Natural killer cell (primary cell): Measurements from ENCODE around the gene POLD4. TPM values are rescaled to one million over a fixed set of nuclear protein-coding genes. Genes with fewer than 3 reads are reported as not detected.
A peak's percentile ranks its signal among the peaks of the same experiment; 100 is the strongest.

Experiments used
- ATAC-seq, 3 donors: fragments of 150-1000 bp in 2 of 3; fragments of 200-7000 bp in 1 of 3; cut with Tn5 transposase; 1 replicate in 1 of 3; 2 replicates in 2 of 3; pipeline ENCODE4 v1.10.0; 2021; ENCODE audit warnings: mild to moderate bottlenecking in 2 of 3, moderate library complexity in 2 of 3
- DNase-seq, 2 donors: peaks; one replicate each; pipeline versions ENCODE4 v3.0.0 to v3.0.0-alpha.2; 2013 to 2021; ENCODE audit warnings: mixed read lengths in 1 of 2
- H3K27ac ChIP-seq: one replicate; pipeline ENCODE4 v1.5.1; 2013; ENCODE audit warnings: mild to moderate bottlenecking, low read length
- H3K27me3 ChIP-seq: one replicate; pipeline ENCODE4 v1.6.1; 2013; ENCODE audit warnings: low read length; ENCODE audit not compliant: control insufficient read depth, insufficient read depth
- H3K36me3 ChIP-seq: one replicate; pipeline ENCODE4 v1.6.1; 2013; ENCODE audit warnings: low read length; ENCODE audit not compliant: control insufficient read depth, insufficient read depth
- H3K4me1 ChIP-seq: one replicate; pipeline ENCODE4 v1.6.1; 2013; ENCODE audit warnings: low read length; ENCODE audit not compliant: control insufficient read depth, insufficient read depth
- H3K4me3 ChIP-seq: one replicate; pipeline ENCODE4 v1.5.1; 2013; ENCODE audit warnings: low read length
- H3K9me3 ChIP-seq: one replicate; pipeline ENCODE4 v1.6.1; 2013; ENCODE audit warnings: low read length; ENCODE audit not compliant: control insufficient read depth, insufficient read depth
- H3K27ac Mint-ChIP-seq, 2 donors: one replicate each; pipeline ENCODE4 v1.8.0; 2022; ENCODE audit warnings: mild to moderate bottlenecking in 2 of 2, mixed read lengths in 2 of 2, moderate library complexity in 1 of 2
- H3K27me3 Mint-ChIP-seq, 2 donors: one replicate each; pipeline ENCODE4 v1.8.0; 2022; ENCODE audit warnings: low read depth in 2 of 2, mixed read lengths in 2 of 2
- H3K36me3 Mint-ChIP-seq: one replicate; pipeline ENCODE4 v1.8.0; 2022; ENCODE audit warnings: mixed read lengths
- H3K4me1 Mint-ChIP-seq, 2 donors: one replicate each; pipeline ENCODE4 v1.8.0; 2022; ENCODE audit warnings: mixed read lengths in 2 of 2
- H3K4me3 Mint-ChIP-seq: one replicate; pipeline ENCODE4 v1.8.0; 2022; ENCODE audit warnings: mild to moderate bottlenecking, moderate library complexity, mixed read lengths
- H3K9me3 Mint-ChIP-seq, 2 donors: one replicate each; pipeline ENCODE4 v1.8.0; 2022; ENCODE audit warnings: mixed read lengths in 2 of 2
- CTCF ChIP-seq: fragments of 200-600 bp; IDR thresholded peaks from one replicate; pipeline ENCODE4 v1.8.0; 2022; ENCODE audit warnings: antibody characterized with exemption
- WGBS: methylation state at CpG from one replicate; pipeline ENCODE4 v1.1.7; 2013; ENCODE audit warnings: missing lambda C conversion rate; ENCODE audit not compliant: insufficient coverage; 5-methylcytosine and 5-hydroxymethylcytosine counted together
- intact Hi-C: fragments of 100-400 bp; cut with micrococcal nuclease; formaldehyde crosslinking; loops from one replicate; pipeline ENCODE4 v1.14.2; 2022
- total RNA-seq, 4 donors: library from RNA; stranded (reverse); fragments of 120-200 nt in 1 of 4; gene quantifications; one replicate each; pipeline versions ENCODE4 v1.2.3 to v1.2.4, GENCODE V29; 2013 to 2022

The POLD4 gene
- total RNA-seq, 3 donors from 2014 or later (not counting 1 experiment from before 2014, with no cell fraction given): 45.8 to 63.7 (median 60.5) TPM

DNA sequence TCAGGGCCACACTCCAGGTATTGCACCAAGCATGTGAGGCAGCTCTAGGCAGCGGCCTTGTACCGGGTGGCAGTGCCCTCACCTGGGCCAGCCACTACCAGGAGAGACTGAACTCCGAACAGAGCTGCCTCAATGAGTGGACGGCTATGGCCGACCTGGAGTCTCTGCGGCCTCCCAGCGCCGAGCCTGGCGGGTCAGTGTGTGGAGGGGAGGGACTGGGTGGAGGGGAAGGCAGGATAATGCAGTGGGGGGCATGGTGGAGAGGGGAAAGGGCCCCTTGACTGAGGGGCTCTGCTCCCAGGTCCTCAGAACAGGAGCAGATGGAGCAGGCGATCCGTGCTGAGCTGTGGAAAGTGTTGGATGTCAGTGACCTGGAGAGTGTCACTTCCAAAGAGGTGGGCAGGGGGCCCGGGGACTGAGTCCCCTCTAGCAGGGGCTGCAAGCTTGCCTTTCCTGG is 45.8 kb downstream of the POLD4 start:
- intact Hi-C loops: no loop called here
- H3K4me3 ChIP-seq: no peak overlapping the region
- Mint-ChIP-seq H3K27ac (no peak overlapping the region), H3K36me3 (no peaks in the 10 kb centered on the region), H3K27me3 (no peaks in the 10 kb centered on the region), H3K4me1 (peaks cover 9 to 18% of the 10 kb centered on the region in 2 donors), H3K4me3 (no peak overlapping the region), H3K9me3 (no peaks in the 10 kb centered on the region)
- WGBS: 92% methylated on average over 12 of the region's 12 CpGs
- DNase-seq: no peak
- H3K4me1 ChIP-seq: peaks cover 30% of the 10 kb centered on the region
- no peak for TF ChIP-seq CTCF
- no peak overlapping the region for H3K27ac ChIP-seq
- H3K27me3 ChIP-seq: no peaks in the 10 kb centered on the region
- no peaks in the 10 kb centered on the region for H3K9me3 ChIP-seq
- no peak for ATAC-seq
- H3K36me3 ChIP-seq: peaks cover 15% of the 10 kb centered on the region

DNA sequence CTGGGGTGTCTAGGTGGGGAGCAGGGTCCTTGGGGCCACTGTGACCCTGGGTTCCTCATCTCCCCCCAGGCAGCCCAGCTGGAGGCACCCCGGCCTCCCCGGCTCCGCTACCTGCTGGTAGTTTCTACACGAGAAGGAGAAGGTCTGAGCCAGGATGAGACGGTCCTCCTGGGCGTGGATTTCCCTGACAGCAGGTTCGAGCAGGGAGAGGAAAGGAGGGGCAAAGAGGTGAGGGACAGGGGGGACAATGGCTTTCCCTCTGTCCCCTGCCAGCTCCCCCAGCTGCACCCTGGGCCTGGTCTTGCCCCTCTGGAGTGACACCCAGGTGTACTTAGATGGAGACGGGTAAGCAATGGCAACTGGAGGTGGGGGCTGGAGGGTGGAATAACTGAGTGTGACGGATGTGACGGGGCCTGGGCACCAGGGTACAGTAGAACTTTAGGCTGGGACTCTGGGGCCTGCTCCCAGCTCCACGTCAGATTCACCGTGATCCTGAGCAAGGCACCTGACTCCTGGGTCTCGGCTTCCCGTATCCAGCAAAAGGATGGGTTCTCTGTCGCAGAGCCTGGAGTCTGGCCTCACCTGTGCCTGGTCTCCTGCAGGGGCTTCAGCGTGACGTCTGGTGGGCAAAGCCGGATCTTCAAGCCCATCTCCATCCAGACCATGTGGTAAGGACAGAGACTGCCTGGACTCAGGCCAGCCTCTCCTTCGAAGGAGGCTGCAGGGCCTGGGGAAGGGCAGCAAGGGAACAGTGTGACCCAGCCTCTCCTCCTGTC is 46.4 kb downstream of the POLD4 start:
- Histone ChIP-seq H3K27ac (no peak overlapping the region), H3K36me3 (peaks cover 15% of the 10 kb centered on the region), H3K4me1 (peaks cover 30% of the 10 kb centered on the region), H3K27me3 (no peaks in the 10 kb centered on the region), H3K9me3 (no peaks in the 10 kb centered on the region), H3K4me3 (no peak overlapping the region)
- H3K4me3 Mint-ChIP-seq: no peak overlapping the region
- no peak for TF ChIP-seq CTCF
- WGBS: 95% methylated on average over 19 of the region's 19 CpGs
- no peak overlapping the region for H3K27ac Mint-ChIP-seq
- DNase-seq (no peak), ATAC-seq (no peak)
- intact Hi-C loops: no loop called here
- peaks cover 5 to 18% of the 10 kb centered on the region in 2 donors for H3K4me1 Mint-ChIP-seq
- no peaks in the 10 kb centered on the region for H3K27me3 Mint-ChIP-seq
- H3K9me3 Mint-ChIP-seq: no peaks in the 10 kb centered on the region
- no peaks in the 10 kb centered on the region for H3K36me3 Mint-ChIP-seq

DNA sequence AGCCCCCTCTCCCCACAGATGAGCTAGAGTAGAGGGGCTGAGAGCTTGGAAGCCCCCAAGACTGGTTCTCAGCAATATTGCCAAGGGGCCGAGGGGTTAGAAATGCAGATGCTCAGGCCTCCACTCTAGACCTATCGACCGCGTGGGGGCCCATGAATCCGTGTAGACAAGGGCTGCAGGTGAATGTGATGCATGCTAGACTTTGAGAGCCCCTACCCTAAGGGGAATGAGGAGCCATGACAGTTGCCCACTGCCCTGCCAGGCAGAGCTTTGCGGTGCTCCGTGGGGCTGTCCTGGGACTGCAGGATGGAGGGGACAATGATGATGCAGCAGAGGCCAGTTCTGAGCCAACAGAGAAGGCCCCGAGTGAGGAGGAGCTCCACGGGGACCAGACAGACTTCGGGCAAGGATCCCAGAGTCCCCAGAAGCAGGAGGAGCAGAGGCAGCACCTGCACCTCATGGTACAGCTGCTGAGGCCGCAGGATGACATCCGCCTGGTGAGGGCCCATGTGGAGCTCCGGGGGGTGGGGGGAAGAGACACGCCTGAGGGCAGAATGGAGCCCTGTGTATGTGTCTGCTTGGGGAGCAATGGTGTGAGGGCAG is 48.7 kb downstream of the POLD4 start:
- Histone ChIP-seq H3K4me1 (peaks cover 25% of the 10 kb centered on the region), H3K9me3 (no peaks in the 10 kb centered on the region), H3K4me3 (peak overlapping the region; percentile 50), H3K36me3 (peaks cover 32% of the 10 kb centered on the region), H3K27me3 (no peaks in the 10 kb centered on the region), H3K27ac (no peak overlapping the region)
- ATAC-seq: no peak
- no peaks in the 10 kb centered on the region for H3K36me3 Mint-ChIP-seq
- H3K9me3 Mint-ChIP-seq: no peaks in the 10 kb centered on the region
- WGBS: 93% methylated on average over 14 of the region's 14 CpGs
- TF ChIP-seq CTCF: no peak
- peak in 1 of 2 donors; percentile 15 for DNase-seq
- peak overlapping the region; percentile 47 for H3K4me3 Mint-ChIP-seq
- intact Hi-C loops: no loop called here
- H3K27me3 Mint-ChIP-seq: no peaks in the 10 kb centered on the region
- no peak overlapping the region for H3K27ac Mint-ChIP-seq
- H3K4me1 Mint-ChIP-seq: peaks cover 5 to 18% of the 10 kb centered on the region in 2 donors
